ENCODE data around the gene BRPF3. TPM values are rescaled to one million over a fixed set of nuclear protein-coding genes. Genes with fewer than 3 reads are reported as not detected.

The BRPF3 gene
- polyA plus RNA-seq, 1 donor from 2014 or later, result 10.1 TPM

GRCh38 chr6:36244641-36245280, 48.2 kb downstream of the BRPF3 start:
- Histone ChIP-seq H4K20me1 (ENCODE audit: insufficient read depth) (no peaks in the 10 kb centered on the region), H2AFZ (ENCODE audit: low read depth, low read length) (no peak overlapping the region), H3K79me2 (replicated peaks; ENCODE audit: insufficient read depth, low read length) (no peaks in the 10 kb centered on the region), H3K27me3 (ENCODE audit: insufficient read depth, low read depth, low read length) (no peaks in the 10 kb centered on the region), H3K9me2 (ENCODE audit: insufficient read depth, low read length) (no peaks in the 10 kb centered on the region), H3K9ac (ENCODE audit: low read length) (no peak overlapping the region), H3K4me3 (ENCODE audit: low read length) (no peak overlapping the region), H3K4me2 (ENCODE audit: low read length) (no peak overlapping the region), H3K36me3 (ENCODE audit: insufficient read depth, low read length) (no peaks in the 10 kb centered on the region), H3K27ac (ENCODE audit: low read length) (no peak overlapping the region), H3F3A (ENCODE audit: insufficient read depth, low read length, poor library complexity, severe bottlenecking) (no peaks in the 10 kb centered on the region), H3K9me3 (ENCODE audit: low read length) (no peaks in the 10 kb centered on the region)
- no peak for TF ChIP-seq POLR2AphosphoS5 (IDR thresholded peaks at IDR 0.05)
- no peak for TF ChIP-seq TAF1 (IDR thresholded peaks at IDR 0.05; ENCODE audit: low read depth)
- TF ChIP-seq CTCF (IDR thresholded peaks at IDR 0.05; ENCODE audit: poor library complexity, severe bottlenecking), result no peak
- TF ChIP-seq MXI1 (conservative IDR thresholded peaks at IDR 0.05; ENCODE audit: poor library complexity, severe bottlenecking), result no peak
- no peak for TF ChIP-seq EZH2 (IDR thresholded peaks at IDR 0.05; ENCODE audit: borderline replicate concordance, insufficient read depth, low read length, poor library complexity, severe bottlenecking)
- TF ChIP-seq REST (IDR thresholded peaks at IDR 0.05; ENCODE audit: borderline replicate concordance), result no peak
- no peak for TF ChIP-seq SMC3 (conservative IDR thresholded peaks at IDR 0.05; ENCODE audit: poor library complexity)
- no peak for TF ChIP-seq EP300 (conservative IDR thresholded peaks at IDR 0.05; ENCODE audit: poor library complexity, severe bottlenecking)
- TF ChIP-seq RAD21 (conservative IDR thresholded peaks at IDR 0.05), result no peak

- no peak overlapping the region for H3K4me2 ChIP-seq (ENCODE audit: low read length)
- no peaks in the 10 kb centered on the region for H4K20me1 ChIP-seq (ENCODE audit: insufficient read depth)
- no peaks in the 10 kb centered on the region for H3F3A ChIP-seq (ENCODE audit: insufficient read depth, low read length, poor library complexity, severe bottlenecking)
- H3K27me3 ChIP-seq (ENCODE audit: insufficient read depth, low read depth, low read length), result no peaks in the 10 kb centered on the region
- H3K79me2 ChIP-seq (replicated peaks; ENCODE audit: insufficient read depth, low read length), result no peaks in the 10 kb centered on the region
- no peaks in the 10 kb centered on the region for H3K36me3 ChIP-seq (ENCODE audit: insufficient read depth, low read length)
- H3K9ac ChIP-seq (ENCODE audit: low read length), result no peak overlapping the region
- no peak for TF ChIP-seq RAD21 (conservative IDR thresholded peaks at IDR 0.05)
- no peak for TF ChIP-seq MXI1 (conservative IDR thresholded peaks at IDR 0.05; ENCODE audit: poor library complexity, severe bottlenecking)
- no peak for TF ChIP-seq POLR2AphosphoS5 (IDR thresholded peaks at IDR 0.05)
- TF ChIP-seq SMC3 (conservative IDR thresholded peaks at IDR 0.05; ENCODE audit: poor library complexity), result no peak
- TF ChIP-seq TAF1 (IDR thresholded peaks at IDR 0.05; ENCODE audit: low read depth), result no peak
- no peak for TF ChIP-seq REST (IDR thresholded peaks at IDR 0.05; ENCODE audit: borderline replicate concordance)
- TF ChIP-seq EP300 (conservative IDR thresholded peaks at IDR 0.05; ENCODE audit: poor library complexity, severe bottlenecking), result no peak
- no peak for TF ChIP-seq EZH2 (IDR thresholded peaks at IDR 0.05; ENCODE audit: borderline replicate concordance, insufficient read depth, low read length, poor library complexity, severe bottlenecking)
- TF ChIP-seq CTCF (IDR thresholded peaks at IDR 0.05; ENCODE audit: poor library complexity, severe bottlenecking), result no peak
- H3K27ac ChIP-seq (ENCODE audit: low read length), result no peak overlapping the region
- H3K4me3 ChIP-seq (ENCODE audit: low read length), result no peak overlapping the region
- H3K9me2 ChIP-seq (ENCODE audit: insufficient read depth, low read length), result no peaks in the 10 kb centered on the region
- no peaks in the 10 kb centered on the region for H3K9me3 ChIP-seq (ENCODE audit: low read length)
- no peak overlapping the region for H2AFZ ChIP-seq (ENCODE audit: low read depth, low read length)
Observed at GRCh38 chr6:36245572-36246061, 49.1 kb downstream of the BRPF3 start.
